NCI-H1048 (cell line): ENCODE results near the gene IGF2.
"Not testable (repeated sequence)": the region's sequence is repeated elsewhere in the genome, so short reads cannot be mapped to it uniquely, and the experiment has no call there.

Experiments used
- DNase-seq: peaks from one replicate; lab custom pipeline; 2025; lab: John Stamatoyannopoulos, UW

Gene IGF2

GRCh38 chr11:2136209-2136951 lies 2.8 kb downstream of the IGF2 start:
- DNase-seq: no peak

GRCh38 chr11:2135648-2136201 lies 3.5 kb downstream of the IGF2 start:
- DNase-seq: no peak

- DNase-seq: no peak
These were observed 4.1 kb downstream of the IGF2 start for GRCh38 chr11:2135018-2135569.

- DNase-seq: no peak
These were observed 4.9 kb downstream of the IGF2 start for GRCh38 chr11:2134022-2135010.

- no peak for DNase-seq
These were observed 5.8 kb downstream of the IGF2 start for GRCh38 chr11:2133241-2134021.

- DNase-seq: no peak
These were observed 6.3 kb downstream of the IGF2 start for GRCh38 chr11:2132874-2133240.

- no peak for DNase-seq
These were observed 6.9 kb downstream of the IGF2 start for GRCh38 chr11:2132246-2132645.

GRCh38 chr11:2131371-2132236 lies 7.6 kb downstream of the IGF2 start:
- no peak for DNase-seq

GRCh38 chr11:2130881-2131352 lies 8.3 kb downstream of the IGF2 start:
- DNase-seq: no peak

GRCh38 chr11:2129699-2130366 lies 9.4 kb downstream of the IGF2 start:
- DNase-seq: no peak

GRCh38 chr11:2129308-2129698 lies 9.9 kb downstream of the IGF2 start:
- DNase-seq: no peak

- no peak for DNase-seq
These were observed 10.5 kb downstream of the IGF2 start for GRCh38 chr11:2128511-2129307.

GRCh38 chr11:2128130-2128510 lies 11.1 kb downstream of the IGF2 start:
- no peak for DNase-seq

- no peak for DNase-seq
These were observed 11.6 kb downstream of the IGF2 start for GRCh38 chr11:2127482-2128129.

- no peak for DNase-seq
These were observed 12.6 kb downstream of the IGF2 start for GRCh38 chr11:2126520-2127085.

- DNase-seq: not testable (repeated sequence)
These were observed 14.3 kb downstream of the IGF2 start for GRCh38 chr11:2124736-2125484.

GRCh38 chr11:2123628-2123960 lies 15.6 kb downstream of the IGF2 start:
- no peak for DNase-seq
